ENCODE data around the gene HOGA1. TPM values are rescaled to one million over a fixed set of nuclear protein-coding genes. Genes with fewer than 3 reads are reported as not detected.

Gene HOGA1
- total and polyA plus RNA-seq, 12 donors = 2.1 to 30.8 (median 13.0) TPM

DNA sequence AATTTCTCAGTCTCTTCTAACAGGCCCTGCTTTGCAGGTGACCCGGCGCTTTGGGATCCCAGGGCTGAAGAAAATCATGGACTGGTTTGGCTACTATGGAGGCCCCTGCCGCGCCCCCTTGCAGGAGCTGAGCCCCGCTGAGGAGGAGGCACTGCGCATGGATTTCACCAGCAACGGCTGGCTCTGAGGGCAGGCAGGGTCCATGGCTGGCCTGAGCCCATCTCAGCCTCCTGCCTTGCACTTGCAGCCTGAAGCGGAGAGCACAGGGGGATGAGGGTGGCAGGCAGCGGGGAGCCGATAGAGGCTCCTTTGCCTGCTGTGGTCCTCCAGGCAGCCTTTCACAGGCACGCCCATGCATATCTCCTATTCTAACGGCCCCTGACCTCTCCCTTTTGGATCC is 27.3 kb downstream of the HOGA1 start:
- H3K36me3 ChIP-seq (replicated peaks in 1 of 2) = no peaks in the 10 kb centered on the region
- intact Hi-C loops (cut with DNase I) = loop anchor here (5.0 kb wide), 1 partner anchor 39 kb away; the partner anchor contains the start of gene ANKRD2 (in 2 of the 2)
- no peak overlapping the region for H3K27ac ChIP-seq
- DNase-seq = no peak
- no peaks in the 10 kb centered on the region for H3K27me3 ChIP-seq
- TF ChIP-seq CTCF (IDR thresholded peaks at IDR 0.05) (no peak), POLR2A (IDR thresholded peaks at IDR 0.05) (no peak)
- H3K4me3 ChIP-seq = no peak overlapping the region
- WGBS, 4 donors = 83 to 91% (median 86%) methylated on average over 4 to 12 of the region's 12 CpGs
- H3K9me3 ChIP-seq (replicated peaks in 1 of 3) = no peaks in the 10 kb centered on the region
- H3K4me1 ChIP-seq (replicated peaks in 1 of 2) = no peaks in the 10 kb centered on the region

DNA sequence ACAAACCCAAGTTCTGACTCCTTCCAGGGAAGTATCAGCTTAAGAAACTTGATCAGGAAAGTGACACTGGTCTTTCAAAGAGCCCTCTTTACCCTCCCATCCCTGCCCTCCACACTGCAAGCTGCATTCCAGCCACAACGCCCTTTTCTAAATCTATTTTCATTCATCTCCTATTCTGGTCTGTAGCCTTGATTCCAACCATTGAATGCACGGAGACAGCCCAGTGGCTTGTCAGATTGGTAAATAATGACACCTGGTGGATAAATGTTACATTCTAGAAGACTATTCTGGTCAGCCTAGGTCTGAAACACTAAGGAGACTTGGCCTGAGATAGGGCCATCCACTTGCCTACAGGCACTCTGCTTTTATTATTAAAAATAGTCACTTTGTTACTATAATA is 28.2 kb downstream of the HOGA1 start:
- peak in 5 of 7 donors; percentile 33 to 69 (median 37) for DNase-seq
- H3K4me3 ChIP-seq = no peak overlapping the region
- H3K9me3 ChIP-seq (replicated peaks in 1 of 3) = no peaks in the 10 kb centered on the region
- no peak overlapping the region for H3K27ac ChIP-seq
- 18 to 35% (median 25%) methylated on average over 2 of the region's 2 CpGs for WGBS, 4 donors
- H3K36me3 ChIP-seq (replicated peaks in 1 of 2) = no peaks in the 10 kb centered on the region
- H3K4me1 ChIP-seq (replicated peaks in 1 of 2) = no peaks in the 10 kb centered on the region
- TF ChIP-seq POLR2A (IDR thresholded peaks at IDR 0.05) (no peak), CTCF (IDR thresholded peaks at IDR 0.05) (peak; percentile 18 to 67 (median 48))
- no peaks in the 10 kb centered on the region for H3K27me3 ChIP-seq
- intact Hi-C loops (cut with DNase I) = loop anchor here (5.0 kb wide), 1 partner anchor 40 kb away; the partner anchor contains the start of gene ANKRD2 (in 2 of the 2)

DNA sequence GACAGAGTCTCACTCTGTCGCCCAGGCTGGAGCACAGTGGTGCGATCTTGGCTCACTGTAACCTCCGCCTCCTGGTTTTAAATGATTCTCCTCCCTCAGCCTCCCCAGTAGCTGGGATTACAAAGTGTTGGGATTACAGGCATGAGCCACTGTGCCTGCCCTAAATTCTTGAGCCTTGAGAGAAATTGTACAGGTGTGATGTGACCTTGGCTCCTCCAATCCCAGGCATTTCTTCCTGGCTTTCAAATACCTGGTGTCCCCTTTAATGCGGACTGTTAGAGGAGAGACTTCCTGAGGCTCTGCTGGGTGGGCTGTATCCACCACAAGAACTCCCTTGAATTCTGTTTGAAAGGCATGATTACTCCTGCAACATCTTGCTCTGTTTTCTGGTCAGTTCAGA is 34.1 kb downstream of the HOGA1 start:
- H3K27ac ChIP-seq = no peak overlapping the region
- H3K4me3 ChIP-seq = no peak overlapping the region
- intact Hi-C loops (cut with DNase I) = no loop called here
- DNase-seq = no peak
- TF ChIP-seq CTCF (IDR thresholded peaks at IDR 0.05) (no peak), POLR2A (IDR thresholded peaks at IDR 0.05) (no peak)
- no peaks in the 10 kb centered on the region for H3K9me3 ChIP-seq (replicated peaks in 1 of 3)
- no peaks in the 10 kb centered on the region for H3K4me1 ChIP-seq (replicated peaks in 1 of 2)
- no peaks in the 10 kb centered on the region for H3K27me3 ChIP-seq
- no peaks in the 10 kb centered on the region for H3K36me3 ChIP-seq (replicated peaks in 1 of 2)
- WGBS, 4 donors = 90 to 100% (median 94%) methylated on average over 4 of the region's 4 CpGs

GRCh38 chr10:97618733-97619132 is 34.5 kb downstream of the HOGA1 start:
- H3K9me3 ChIP-seq (replicated peaks in 1 of 3) = no peaks in the 10 kb centered on the region
- no peak overlapping the region for H3K27ac ChIP-seq
- H3K4me1 ChIP-seq (replicated peaks in 1 of 2) = no peaks in the 10 kb centered on the region
- intact Hi-C loops (cut with DNase I) = no loop called here
- H3K36me3 ChIP-seq (replicated peaks in 1 of 2) = no peaks in the 10 kb centered on the region
- H3K4me3 ChIP-seq = no peak overlapping the region
- no peak for TF ChIP-seq CTCF (IDR thresholded peaks at IDR 0.05)
- no peak for TF ChIP-seq POLR2A (IDR thresholded peaks at IDR 0.05)
- H3K27me3 ChIP-seq = no peaks in the 10 kb centered on the region
- no peak for DNase-seq
- WGBS, 4 donors = 94 to 97% (median 95%) methylated on average over 3 to 4 of the region's 4 CpGs

All from adrenal gland (tissue), 12 donors.